ENCODE results near the gene EFNA2. TPM values are rescaled to one million over a fixed set of nuclear protein-coding genes. Genes with fewer than 3 reads are reported as not detected.
"Not testable (repeated sequence)": the region's sequence is repeated elsewhere in the genome, so short reads cannot be mapped to it uniquely, and the experiment has no call there.

The EFNA2 gene
- total RNA-seq: not detected

GRCh38 chr19:1285737-1286360 lies at the start of gene EFNA2:
EFNA2 (plus strand) TSS chr19:1285873; CDS start chr19:1286169, 296 bp downstream.
- no peak for DNase-seq (ENCODE audit: low read depth in 2 of 3, low spot score in 2 of 3)

- DNase-seq (ENCODE audit: low read depth in 2 of 3, low spot score in 2 of 3): no peak
These were observed 49.1 kb upstream of the EFNA2 start for GRCh38 chr19:1236576-1236975.

- DNase-seq (ENCODE audit: low read depth in 2 of 3, low spot score in 2 of 3): no peak
These were observed 48.5 kb upstream of the EFNA2 start for GRCh38 chr19:1237027-1237659.

- no peak for DNase-seq (ENCODE audit: low read depth in 2 of 3, low spot score in 2 of 3)
These were observed 47.8 kb upstream of the EFNA2 start, which contains the start of gene CBARP for GRCh38 chr19:1237754-1238368. CBARP (minus strand) TSS chr19:1238005; CDS start chr19:1236100, 1,905 bp downstream.

- DNase-seq (ENCODE audit: low read depth in 2 of 3, low spot score in 2 of 3): no peak
These were observed 47.0 kb upstream of the EFNA2 start for GRCh38 chr19:1238369-1239303.

- DNase-seq (ENCODE audit: low read depth in 2 of 3, low spot score in 2 of 3): no peak
These were observed 46.3 kb upstream of the EFNA2 start for GRCh38 chr19:1239420-1239795.

GRCh38 chr19:1239796-1240737 lies 45.6 kb upstream of the EFNA2 start:
- peak; percentile 92 to 93 (median 92) for DNase-seq (ENCODE audit: low read depth in 2 of 3, low spot score in 2 of 3)

- no peak for DNase-seq (ENCODE audit: low read depth in 2 of 3, low spot score in 2 of 3)
These were observed 44.7 kb upstream of the EFNA2 start for GRCh38 chr19:1240925-1241324.

- DNase-seq (ENCODE audit: low read depth in 2 of 3, low spot score in 2 of 3): peak; percentile 80 to 92 (median 92)
These were observed 44.1 kb upstream of the EFNA2 start, which contains the start of gene ATP5F1D for GRCh38 chr19:1241417-1242095. ATP5F1D (plus strand) TSS chr19:1241751; CDS start chr19:1241851, 100 bp downstream.

GRCh38 chr19:1243768-1244692 lies 41.6 kb upstream of the EFNA2 start:
- DNase-seq (ENCODE audit: low read depth in 2 of 3, low spot score in 2 of 3): peak in 2 of 3 donors; percentile 84 to 89

GRCh38 chr19:1244693-1245451 lies 40.8 kb upstream of the EFNA2 start:
- peak in 1 of 3 donors; percentile 30 for DNase-seq (ENCODE audit: low read depth in 2 of 3, low spot score in 2 of 3)

GRCh38 chr19:1245494-1246264 lies 40.0 kb upstream of the EFNA2 start:
- no peak for DNase-seq (ENCODE audit: low read depth in 2 of 3, low spot score in 2 of 3)

GRCh38 chr19:1246265-1247087 lies 39.2 kb upstream of the EFNA2 start:
- not testable (repeated sequence) for DNase-seq (ENCODE audit: low read depth in 2 of 3, low spot score in 2 of 3)

- DNase-seq (ENCODE audit: low read depth in 2 of 3, low spot score in 2 of 3): no peak
These were observed 37.9 kb upstream of the EFNA2 start for GRCh38 chr19:1247748-1248138.

GRCh38 chr19:1248139-1248785 lies 37.4 kb upstream of the EFNA2 start, which contains the start of gene MIDN:
MIDN (plus strand) TSS chr19:1248583; CDS start chr19:1250297, 1,714 bp downstream.
- DNase-seq (ENCODE audit: low read depth in 2 of 3, low spot score in 2 of 3): peak in 2 of 3 donors; percentile 82 to 90
